HG03571 (cell line): ENCODE data around the gene NLRP12.
"Not testable (repeated sequence)": the region's sequence is repeated elsewhere in the genome, so short reads cannot be mapped to it uniquely, and the experiment has no call there.

Experiments used
- ATAC-seq: cut with Tn5 transposase; IDR thresholded peaks from one replicate; pipeline ENCODE4 v1.9.1; 2021; ENCODE audit not compliant: unreplicated experiment

NLRP12 gene

GRCh38 chr19:53824134-53824611 is at the start of gene NLRP12:
TSS of gene NLRP12 (minus strand) at chr19:53824314. CDS start at chr19:53824174, 140 bp downstream.
- no peak for ATAC-seq

- no peak for ATAC-seq
These were observed 48.6 kb upstream of the NLRP12 start for GRCh38 chr19:53872762-53873161.

- no peak for ATAC-seq
These were observed 47.3 kb upstream of the NLRP12 start for GRCh38 chr19:53871454-53871853.

- no peak for ATAC-seq
These were observed 46.4 kb upstream of the NLRP12 start for GRCh38 chr19:53870485-53870844.

- not testable (repeated sequence) for ATAC-seq
These were observed 45.8 kb upstream of the NLRP12 start for GRCh38 chr19:53869805-53870484.

- peak; percentile 27 for ATAC-seq
These were observed 45.0 kb upstream of the NLRP12 start for GRCh38 chr19:53868892-53869804.

GRCh38 chr19:53868091-53868891 is 44.2 kb upstream of the NLRP12 start:
- no peak for ATAC-seq

- ATAC-seq = peak; percentile 64
These were observed 43.3 kb upstream of the NLRP12 start, which contains the start of gene MYADM for GRCh38 chr19:53867225-53868090. TSS of gene MYADM (plus strand) at chr19:53867883. CDS start at chr19:53873530, 5,647 bp downstream.

- no peak for ATAC-seq
These were observed 42.7 kb upstream of the NLRP12 start for GRCh38 chr19:53866865-53867224.

- no peak for ATAC-seq
These were observed 42.1 kb upstream of the NLRP12 start for GRCh38 chr19:53865918-53866864.

- ATAC-seq = no peak
These were observed 41.4 kb upstream of the NLRP12 start for GRCh38 chr19:53865523-53865917.

- ATAC-seq = no peak
These were observed 40.3 kb upstream of the NLRP12 start for GRCh38 chr19:53864308-53864836.

GRCh38 chr19:53853707-53854106 is 29.6 kb upstream of the NLRP12 start:
- no peak for ATAC-seq

GRCh38 chr19:53849237-53849676 is 25.1 kb upstream of the NLRP12 start:
- no peak for ATAC-seq

GRCh38 chr19:53847555-53847954 is 23.4 kb upstream of the NLRP12 start:
- no peak for ATAC-seq

GRCh38 chr19:53844849-53845246 is 20.7 kb upstream of the NLRP12 start:
- no peak for ATAC-seq

- not testable (repeated sequence) for ATAC-seq
These were observed 16.8 kb upstream of the NLRP12 start for GRCh38 chr19:53840914-53841313.

- not testable (repeated sequence) for ATAC-seq
These were observed 16.1 kb upstream of the NLRP12 start for GRCh38 chr19:53840241-53840640.

- ATAC-seq = not testable (repeated sequence)
These were observed 14.3 kb upstream of the NLRP12 start for GRCh38 chr19:53838446-53838845.
